Thyroid gland (tissue), 4 donors: Measurements from ENCODE around the gene STIM2. TPM values are rescaled to one million over a fixed set of nuclear protein-coding genes. Genes with fewer than 3 reads are reported as not detected.

Experiments
- DNase-seq, 2 donors: peaks; one replicate each; pipeline ENCODE4 v3.0.0-alpha.2; 2019
- H3K27ac ChIP-seq, 3 donors: fragments of 200-600 bp; sonication (generic); 1 replicate in 2 of 3; 2 replicates in 1 of 3; pipeline ENCODE4 v1.5.1; 2016 to 2019; ENCODE audit warnings: mild to moderate bottlenecking in 1 of 3, moderate library complexity in 1 of 3
- H3K27me3 ChIP-seq: fragments of 200-600 bp; sonication (generic); one replicate; pipeline ENCODE4 v1.5.1; 2019
- H3K36me3 ChIP-seq, 2 donors: fragments of 200-600 bp; sonication (generic); one replicate each; pipeline ENCODE4 v1.5.1; 2016 to 2019
- H3K4me1 ChIP-seq, 2 donors: fragments of 200-600 bp; sonication (generic); one replicate each; pipeline ENCODE4 v1.5.1; 2017 to 2019
- H3K4me3 ChIP-seq, 3 donors: fragments of 200-600 bp; sonication (generic); replicated peaks in 1 of 3; 1 replicate in 2 of 3; 2 replicates in 1 of 3; pipeline ENCODE4 v1.5.1; 2016; ENCODE audit warnings: mild to moderate bottlenecking in 1 of 3
- H3K9me3 ChIP-seq: fragments of 200-600 bp; sonication (generic); one replicate; pipeline ENCODE4 v1.5.1; 2017
- CTCF ChIP-seq, 6 experiments: fragments of 200-600 bp in 3 of 6; fragments of 450-650 bp in 3 of 6; sonication (generic) in 3 of 6; IDR thresholded peaks; one replicate each; pipeline ENCODE4 v1.5.1; 2016 to 2019; ENCODE audit warnings: antibody characterized with exemption in 6 of 6, mild to moderate bottlenecking in 2 of 6, inconsistent platforms in 1 of 6, moderate library complexity in 1 of 6
- POLR2A ChIP-seq, 2 donors: fragments of 450-650 bp; IDR thresholded peaks; one replicate each; pipeline ENCODE4 v1.6.1; 2017; ENCODE audit warnings: antibody characterized with exemption in 2 of 2, mild to moderate bottlenecking in 2 of 2, moderate library complexity in 1 of 2
- WGBS, 2 donors: methylation state at CpG; one replicate each; pipeline ENCODE4 v1.1.5; 2017; 5-methylcytosine and 5-hydroxymethylcytosine counted together
- intact Hi-C: fragments of 100-400 bp; cut with DNase I; formaldehyde crosslinking; loops from one replicate; pipeline ENCODE4 v1.15.1; 2023
- total RNA-seq, 4 donors: library from RNA; depleted of rRNA; stranded (reverse); fragments of >200 nt; gene quantifications; one replicate each; pipeline ENCODE4 v1.2.3, GENCODE V29; 2016

Gene STIM2
- total RNA-seq, 4 donors from 2014 or later, result 16.4 to 39.1 (median 18.5) TPM

GRCh38 chr4:27058819-27059406 lies 198.3 kb downstream of the STIM2 start:
- H3K27ac ChIP-seq, result no peak overlapping the region
- no peak for DNase-seq
- no peaks in the 10 kb centered on the region for H3K9me3 ChIP-seq
- no peaks in the 10 kb centered on the region for H3K36me3 ChIP-seq
- TF ChIP-seq CTCF (IDR thresholded peaks at IDR 0.05) (no peak), POLR2A (IDR thresholded peaks at IDR 0.05) (no peak)
- intact Hi-C loops, result no loop called here
- H3K4me3 ChIP-seq, result no peak overlapping the region
- H3K4me1 ChIP-seq, result no peaks in the 10 kb centered on the region
- WGBS, 2 donors, result 43 to 49% methylated on average over 5 of the region's 5 CpGs
- no peaks in the 10 kb centered on the region for H3K27me3 ChIP-seq

GRCh38 chr4:27059446-27059845 lies 198.8 kb downstream of the STIM2 start:
- Histone ChIP-seq H3K4me1 (no peaks in the 10 kb centered on the region), H3K36me3 (no peaks in the 10 kb centered on the region), H3K4me3 (no peak overlapping the region), H3K27me3 (no peaks in the 10 kb centered on the region), H3K27ac (no peak overlapping the region), H3K9me3 (no peaks in the 10 kb centered on the region)
- no peak for DNase-seq
- TF ChIP-seq CTCF (IDR thresholded peaks at IDR 0.05), result no peak
- no peak for TF ChIP-seq POLR2A (IDR thresholded peaks at IDR 0.05)
- WGBS, 2 donors, result 74 to 81% methylated on average over 5 of the region's 5 CpGs
- intact Hi-C loops, result no loop called here

- no peaks in the 10 kb centered on the region for H3K27me3 ChIP-seq
- no peak overlapping the region for H3K27ac ChIP-seq
- intact Hi-C loops, result no loop called here
- H3K4me3 ChIP-seq, result no peak overlapping the region
- H3K9me3 ChIP-seq, result no peaks in the 10 kb centered on the region
- 83 to 87% methylated on average over 7 of the region's 7 CpGs for WGBS, 2 donors
- no peak for DNase-seq
- TF ChIP-seq CTCF (IDR thresholded peaks at IDR 0.05) (no peak), POLR2A (IDR thresholded peaks at IDR 0.05) (no peak)
- no peaks in the 10 kb centered on the region for H3K36me3 ChIP-seq
- no peaks in the 10 kb centered on the region for H3K4me1 ChIP-seq
Observed at GRCh38 chr4:27062256-27062655, 201.6 kb downstream of the STIM2 start.

- intact Hi-C loops, result no loop called here
- Histone ChIP-seq H3K4me3 (no peak overlapping the region), H3K27me3 (no peaks in the 10 kb centered on the region), H3K4me1 (no peaks in the 10 kb centered on the region), H3K27ac (no peak overlapping the region), H3K36me3 (no peaks in the 10 kb centered on the region), H3K9me3 (no peaks in the 10 kb centered on the region)
- TF ChIP-seq CTCF (IDR thresholded peaks at IDR 0.05), result no peak
- DNase-seq, result no peak
- 56 to 65% methylated on average over 3 of the region's 3 CpGs for WGBS, 2 donors
Observed at GRCh38 chr4:27066591-27066990, 205.9 kb downstream of the STIM2 start.

- Histone ChIP-seq H3K4me1 (no peaks in the 10 kb centered on the region), H3K27ac (no peak overlapping the region), H3K9me3 (no peaks in the 10 kb centered on the region), H3K36me3 (no peaks in the 10 kb centered on the region), H3K4me3 (no peak overlapping the region), H3K27me3 (no peaks in the 10 kb centered on the region)
- DNase-seq, result no peak
- intact Hi-C loops, result no loop called here
- no peak for TF ChIP-seq CTCF (IDR thresholded peaks at IDR 0.05)
- TF ChIP-seq POLR2A (IDR thresholded peaks at IDR 0.05), result no peak
- 84 to 85% methylated on average over 11 to 12 of the region's 14 CpGs for WGBS, 2 donors
Observed at GRCh38 chr4:27068151-27068867, 207.7 kb downstream of the STIM2 start.
